GM12892 (cell line): ENCODE data around the gene ARHGEF9.

Experiments
- POLR2A ChIP-seq: IDR thresholded peaks from 2 replicates; pipeline ENCODE4 v1.6.1; 2011; ENCODE audit warnings: low read depth, low read length, control low read depth
- POLR2AphosphoS5 ChIP-seq: IDR thresholded peaks from 2 replicates; pipeline ENCODE4 v1.6.1; 2011; ENCODE audit warnings: low read depth, low read length, control low read depth
- TAF1 ChIP-seq: IDR thresholded peaks from 2 replicates; pipeline ENCODE4 v1.6.1; 2011; ENCODE audit warnings: low read depth, mild to moderate bottlenecking, control low read depth, low read length, borderline replicate concordance

GRCh38 chrX:63702556-63702955 lies 82.5 kb downstream of the ARHGEF9 start:
- TF ChIP-seq POLR2A (no peak), TAF1 (no peak), POLR2AphosphoS5 (no peak)
